Uterus (tissue), 4 donors: Measurements from ENCODE around the gene BRAF. TPM values are rescaled to one million over a fixed set of nuclear protein-coding genes. Genes with fewer than 3 reads are reported as not detected.
"Not testable (repeated sequence)": the region's sequence is repeated elsewhere in the genome, so short reads cannot be mapped to it uniquely, and the experiment has no call there.

Source experiments
- DNase-seq, 2 donors: peaks; one replicate each; pipeline ENCODE4 v3.0.0-alpha.2; 2019 to 2020
- H3K27ac ChIP-seq, 2 donors: fragments of 200-600 bp; sonication (generic); 1 replicate in 1 of 2; 2 replicates in 1 of 2; pipeline ENCODE4 v1.5.1; 2016 to 2018
- H3K27me3 ChIP-seq, 2 donors: fragments of 200-600 bp; sonication (generic); one replicate each; pipeline ENCODE4 v1.5.1; 2018 to 2019; ENCODE audit warnings: control low read depth in 1 of 2
- H3K36me3 ChIP-seq, 2 donors: fragments of 200-600 bp; sonication (generic); one replicate each; pipeline ENCODE4 v1.5.1; 2019; ENCODE audit warnings: control low read depth in 1 of 2
- H3K4me1 ChIP-seq, 2 donors: fragments of 200-600 bp; sonication (generic); one replicate each; pipeline ENCODE4 v1.5.1; 2018 to 2019; ENCODE audit warnings: control low read depth in 1 of 2
- H3K4me3 ChIP-seq, 2 donors: fragments of 200-600 bp; sonication (generic); 1 replicate in 1 of 2; 2 replicates in 1 of 2; pipeline ENCODE4 v1.5.1; 2018 to 2019; ENCODE audit warnings: mild to moderate bottlenecking in 1 of 2
- H3K9me3 ChIP-seq, 2 donors: fragments of 200-600 bp; sonication (generic); one replicate each; pipeline ENCODE4 v1.5.1; 2019; ENCODE audit warnings: control low read depth in 1 of 2
- CTCF ChIP-seq, 4 experiments: fragments of 200-600 bp in 2 of 4; fragments of 450-650 bp in 2 of 4; sonication (generic) in 2 of 4; IDR thresholded peaks; one replicate each; pipeline ENCODE4 v1.5.1; 2016 to 2019; ENCODE audit warnings: antibody characterized with exemption in 4 of 4, mild to moderate bottlenecking in 2 of 4, moderate library complexity in 1 of 4
- POLR2A ChIP-seq, 2 donors: fragments of 450-650 bp; IDR thresholded peaks; one replicate each; pipeline ENCODE4 v1.6.1; 2016; ENCODE audit warnings: antibody characterized with exemption in 2 of 2, mild to moderate bottlenecking in 1 of 2, moderate library complexity in 1 of 2
- intact Hi-C: fragments of 100-400 bp; cut with DNase I; formaldehyde crosslinking; loops from one replicate; pipeline ENCODE4 v1.15.1; 2023; ENCODE audit warnings: low total_unique reads
- total RNA-seq, 4 donors: library from RNA; depleted of rRNA in 3 of 4; stranded (reverse); fragments of >200 nt in 3 of 4; gene quantifications; one replicate each; pipeline versions ENCODE4 v1.1.0 to v1.2.4, GENCODE V29; 2014 to 2023
- donor health status: DM: yes; HTN: yes; CAD: no.

Gene BRAF
- total RNA-seq, 4 donors from 2014 or later, result 42.6 to 76.8 (median 66.5) TPM

GRCh38 chr7:140714331-140715040 lies 210.2 kb downstream of the BRAF start:
- no peak for DNase-seq
- Histone ChIP-seq H3K4me1 (no peaks in the 10 kb centered on the region), H3K27ac (no peak overlapping the region), H3K4me3 (no peak overlapping the region), H3K36me3 (no peaks in the 10 kb centered on the region), H3K27me3 (no peaks in the 10 kb centered on the region), H3K9me3 (no peaks in the 10 kb centered on the region)
- no peak for TF ChIP-seq CTCF (IDR thresholded peaks at IDR 0.05)
- TF ChIP-seq POLR2A (IDR thresholded peaks at IDR 0.05), result no peak
- intact Hi-C loops, result no loop called here

- H3K9me3 ChIP-seq, H3K27me3 ChIP-seq, H3K4me3 ChIP-seq, H3K27ac ChIP-seq, intact Hi-C loops, DNase-seq, H3K36me3 ChIP-seq, H3K4me1 ChIP-seq: not testable (repeated sequence)
These were observed 212.3 kb downstream of the BRAF start for GRCh38 chr7:140712392-140712791.

GRCh38 chr7:140708764-140709163 lies 216.0 kb downstream of the BRAF start:
- DNase-seq, H3K4me3 ChIP-seq, H3K4me1 ChIP-seq, H3K36me3 ChIP-seq, intact Hi-C loops, H3K27ac ChIP-seq, H3K27me3 ChIP-seq, H3K9me3 ChIP-seq: not testable (repeated sequence)

GRCh38 chr7:140707132-140707531 lies 217.6 kb downstream of the BRAF start:
- Histone ChIP-seq H3K4me3 (no peak overlapping the region), H3K9me3 (no peaks in the 10 kb centered on the region), H3K27me3 (no peaks in the 10 kb centered on the region), H3K27ac (no peak overlapping the region), H3K36me3 (no peaks in the 10 kb centered on the region), H3K4me1 (no peaks in the 10 kb centered on the region)
- intact Hi-C loops, result no loop called here
- TF ChIP-seq CTCF (IDR thresholded peaks at IDR 0.05) (no peak), POLR2A (IDR thresholded peaks at IDR 0.05) (no peak)
- DNase-seq, result no peak

- DNase-seq, result no peak
- no peak for TF ChIP-seq POLR2A (IDR thresholded peaks at IDR 0.05)
- no peak for TF ChIP-seq CTCF (IDR thresholded peaks at IDR 0.05)
- Histone ChIP-seq H3K27me3 (no peaks in the 10 kb centered on the region), H3K27ac (no peak overlapping the region), H3K36me3 (no peaks in the 10 kb centered on the region), H3K4me3 (no peak overlapping the region), H3K4me1 (no peaks in the 10 kb centered on the region), H3K9me3 (no peaks in the 10 kb centered on the region)
- intact Hi-C loops, result no loop called here
These were observed 220.5 kb downstream of the BRAF start for GRCh38 chr7:140704205-140704604.

GRCh38 chr7:140702774-140703173 lies 222.0 kb downstream of the BRAF start:
- no peak for DNase-seq
- Histone ChIP-seq H3K9me3 (no peaks in the 10 kb centered on the region), H3K4me1 (no peaks in the 10 kb centered on the region), H3K4me3 (no peak overlapping the region), H3K27ac (no peak overlapping the region), H3K27me3 (no peaks in the 10 kb centered on the region), H3K36me3 (no peaks in the 10 kb centered on the region)
- TF ChIP-seq POLR2A (IDR thresholded peaks at IDR 0.05) (no peak), CTCF (IDR thresholded peaks at IDR 0.05) (no peak)
- intact Hi-C loops, result no loop called here
